ENCODE results near the gene HELZ. TPM values are rescaled to one million over a fixed set of nuclear protein-coding genes. Genes with fewer than 3 reads are reported as not detected.
"Not testable (repeated sequence)": the region's sequence is repeated elsewhere in the genome, so short reads cannot be mapped to it uniquely, and the experiment has no call there.

The HELZ gene
- total RNA-seq, 2 experiments from 2014 or later, result 47.9 to 53.9 TPM

- no peaks in the 10 kb centered on the region for H3K27me3 Mint-ChIP-seq
- H3K4me3 Mint-ChIP-seq, result no peak overlapping the region
- no peak for DNase-seq
- no peak overlapping the region for H3K27ac Mint-ChIP-seq
- H3K9me3 Mint-ChIP-seq, result peaks cover 4% of the 10 kb centered on the region
- H3K4me1 Mint-ChIP-seq, result peaks cover 18% of the 10 kb centered on the region
- H3K36me3 Mint-ChIP-seq, result peaks cover 38% of the 10 kb centered on the region
These were observed 107.1 kb downstream of the HELZ start for GRCh38 chr17:67137860-67138259.

- no peak for DNase-seq
- H3K9me3 Mint-ChIP-seq, result peaks cover 1% of the 10 kb centered on the region
- no peaks in the 10 kb centered on the region for H3K27me3 Mint-ChIP-seq
- H3K4me3 Mint-ChIP-seq, result no peak overlapping the region
- H3K27ac Mint-ChIP-seq, result no peak overlapping the region
- peaks cover 18% of the 10 kb centered on the region for H3K4me1 Mint-ChIP-seq
- peaks cover 34% of the 10 kb centered on the region for H3K36me3 Mint-ChIP-seq
These were observed 108.0 kb downstream of the HELZ start for GRCh38 chr17:67137026-67137370.

- Mint-ChIP-seq H3K9me3 (no peaks in the 10 kb centered on the region), H3K36me3 (peaks cover 32% of the 10 kb centered on the region), H3K27me3 (no peaks in the 10 kb centered on the region), H3K4me1 (peaks cover 18% of the 10 kb centered on the region), H3K27ac (no peak overlapping the region), H3K4me3 (no peak overlapping the region)
- DNase-seq, result no peak
These were observed 108.6 kb downstream of the HELZ start for GRCh38 chr17:67136191-67137025.

GRCh38 chr17:67133161-67133560 is 111.8 kb downstream of the HELZ start:
- no peaks in the 10 kb centered on the region for H3K27me3 Mint-ChIP-seq
- H3K36me3 Mint-ChIP-seq, result peaks cover 26% of the 10 kb centered on the region
- no peaks in the 10 kb centered on the region for H3K9me3 Mint-ChIP-seq
- DNase-seq, result no peak
- H3K4me3 Mint-ChIP-seq, result no peak overlapping the region
- H3K4me1 Mint-ChIP-seq, result peaks cover 4% of the 10 kb centered on the region
- no peak overlapping the region for H3K27ac Mint-ChIP-seq

DNA sequence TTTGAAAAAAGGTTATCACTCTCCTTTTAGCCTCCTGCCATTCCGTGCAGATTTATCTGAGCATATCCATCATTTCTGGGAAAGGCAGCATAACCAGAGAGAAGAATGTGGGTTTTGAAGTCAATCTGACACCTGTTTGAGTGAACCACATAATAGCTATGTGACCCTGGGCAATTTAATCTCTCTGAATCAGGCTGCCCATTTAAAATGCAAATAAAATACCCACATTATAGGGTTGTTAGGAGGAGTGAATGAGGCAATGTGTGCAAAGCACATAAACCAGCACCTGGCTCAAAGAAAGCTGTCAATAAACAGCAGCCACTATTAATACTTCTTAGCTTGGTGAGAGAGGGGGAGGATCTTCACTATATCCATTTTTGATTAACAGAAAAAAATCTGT is 112.6 kb downstream of the HELZ start:
- H3K4me3 Mint-ChIP-seq, result no peak overlapping the region
- no peaks in the 10 kb centered on the region for H3K9me3 Mint-ChIP-seq
- H3K27ac Mint-ChIP-seq, result no peak overlapping the region
- no peaks in the 10 kb centered on the region for H3K27me3 Mint-ChIP-seq
- no peak for DNase-seq
- peaks cover 22% of the 10 kb centered on the region for H3K36me3 Mint-ChIP-seq
- H3K4me1 Mint-ChIP-seq, result no peaks in the 10 kb centered on the region

DNA sequence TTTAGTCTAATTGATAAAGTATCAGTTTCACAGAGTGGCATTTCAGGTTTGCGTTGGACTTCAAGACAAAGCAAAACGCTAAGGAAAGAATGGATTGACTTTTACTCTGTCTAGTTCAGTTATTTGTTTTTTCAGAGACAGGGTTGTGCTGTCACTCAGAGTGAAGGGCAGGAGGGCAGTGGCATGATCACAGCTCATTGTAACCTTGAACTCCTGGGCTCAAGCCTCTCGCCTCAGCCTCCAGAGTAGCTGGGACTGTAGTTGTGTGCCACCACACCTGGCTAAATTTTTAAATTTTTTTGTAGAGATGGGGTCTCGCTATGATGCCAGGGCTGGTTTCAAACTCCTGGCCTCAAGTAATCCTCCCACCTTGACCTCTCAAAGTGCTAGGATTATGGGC is 114.2 kb downstream of the HELZ start:
- no peaks in the 10 kb centered on the region for H3K27me3 Mint-ChIP-seq
- H3K27ac Mint-ChIP-seq, result no peak overlapping the region
- no peak for DNase-seq
- H3K36me3 Mint-ChIP-seq, result peaks cover 21% of the 10 kb centered on the region
- no peaks in the 10 kb centered on the region for H3K9me3 Mint-ChIP-seq
- H3K4me3 Mint-ChIP-seq, result no peak overlapping the region
- H3K4me1 Mint-ChIP-seq, result peaks cover 6% of the 10 kb centered on the region

DNA sequence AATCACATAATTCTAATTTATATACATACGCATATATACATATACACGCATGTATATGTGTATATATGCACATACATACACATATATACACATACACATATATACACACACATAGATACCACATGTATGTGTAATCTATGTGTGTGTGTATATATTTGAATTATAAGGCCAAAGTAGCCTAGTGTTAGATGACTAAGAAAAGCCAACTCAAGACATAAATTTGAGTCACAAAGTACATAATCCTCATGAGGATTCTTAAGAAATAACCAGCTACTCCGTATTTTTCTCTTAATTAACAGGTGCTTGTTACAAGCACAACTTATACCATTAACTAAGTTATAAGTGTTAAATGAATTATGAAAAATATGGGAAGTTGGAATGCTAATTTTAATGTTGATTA is 115.7 kb downstream of the HELZ start:
- Mint-ChIP-seq H3K27me3 (no peaks in the 10 kb centered on the region), H3K9me3 (no peaks in the 10 kb centered on the region), H3K27ac (no peak overlapping the region), H3K36me3 (peaks cover 18% of the 10 kb centered on the region), H3K4me3 (no peak overlapping the region), H3K4me1 (peaks cover 7% of the 10 kb centered on the region)
- no peak for DNase-seq

GRCh38 chr17:67128700-67129099 is 116.3 kb downstream of the HELZ start:
- peaks cover 19% of the 10 kb centered on the region for H3K36me3 Mint-ChIP-seq
- no peak overlapping the region for H3K27ac Mint-ChIP-seq
- H3K27me3 Mint-ChIP-seq, result no peaks in the 10 kb centered on the region
- H3K9me3 Mint-ChIP-seq, result no peaks in the 10 kb centered on the region
- no peak for DNase-seq
- peaks cover 9% of the 10 kb centered on the region for H3K4me1 Mint-ChIP-seq
- H3K4me3 Mint-ChIP-seq, result no peak overlapping the region

GRCh38 chr17:67127925-67128324 is 117.1 kb downstream of the HELZ start:
- no peak overlapping the region for H3K4me3 Mint-ChIP-seq
- peaks cover 21% of the 10 kb centered on the region for H3K36me3 Mint-ChIP-seq
- H3K9me3 Mint-ChIP-seq, result no peaks in the 10 kb centered on the region
- H3K27me3 Mint-ChIP-seq, result no peaks in the 10 kb centered on the region
- peaks cover 10% of the 10 kb centered on the region for H3K4me1 Mint-ChIP-seq
- no peak overlapping the region for H3K27ac Mint-ChIP-seq
- DNase-seq, result no peak

GRCh38 chr17:67126983-67127382 is 118.0 kb downstream of the HELZ start:
- H3K4me1 Mint-ChIP-seq, result peaks cover 10% of the 10 kb centered on the region
- no peak overlapping the region for H3K4me3 Mint-ChIP-seq
- no peak for DNase-seq
- H3K27me3 Mint-ChIP-seq, result no peaks in the 10 kb centered on the region
- H3K36me3 Mint-ChIP-seq, result peaks cover 25% of the 10 kb centered on the region
- H3K27ac Mint-ChIP-seq, result no peak overlapping the region
- no peaks in the 10 kb centered on the region for H3K9me3 Mint-ChIP-seq

DNA sequence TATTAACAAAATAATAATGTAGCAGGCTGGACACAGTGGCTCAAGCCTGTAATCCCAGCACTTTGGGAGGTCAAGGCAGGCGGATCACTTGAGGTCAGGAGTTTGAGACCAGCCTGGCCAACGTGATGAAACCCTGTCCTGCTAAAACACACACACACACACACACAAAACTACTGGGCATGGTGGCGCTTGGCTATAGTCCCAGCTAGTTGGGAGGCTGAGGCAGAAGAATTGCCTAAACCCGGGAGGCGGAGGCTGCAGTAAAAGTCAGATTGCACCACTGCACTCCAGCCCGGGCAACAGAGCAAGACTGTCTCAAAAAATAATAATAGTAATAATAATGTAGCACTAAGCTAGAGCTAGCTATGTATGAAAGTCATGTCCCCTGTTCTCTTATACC is 118.5 kb downstream of the HELZ start:
- H3K27me3 Mint-ChIP-seq, H3K4me3 Mint-ChIP-seq, H3K27ac Mint-ChIP-seq, DNase-seq, H3K9me3 Mint-ChIP-seq: not testable (repeated sequence)
- Mint-ChIP-seq H3K36me3 (peaks cover 26% of the 10 kb centered on the region), H3K4me1 (peaks cover 10% of the 10 kb centered on the region)

GRCh38 chr17:67125924-67126323 is 119.1 kb downstream of the HELZ start:
- no peaks in the 10 kb centered on the region for H3K27me3 Mint-ChIP-seq
- peaks cover 10% of the 10 kb centered on the region for H3K4me1 Mint-ChIP-seq
- H3K9me3 Mint-ChIP-seq, result no peaks in the 10 kb centered on the region
- no peak overlapping the region for H3K4me3 Mint-ChIP-seq
- no peak overlapping the region for H3K27ac Mint-ChIP-seq
- DNase-seq, result no peak
- H3K36me3 Mint-ChIP-seq, result peaks cover 28% of the 10 kb centered on the region

GRCh38 chr17:67125417-67125816 is 119.6 kb downstream of the HELZ start:
- Mint-ChIP-seq H3K27me3 (no peaks in the 10 kb centered on the region), H3K4me1 (peaks cover 10% of the 10 kb centered on the region), H3K4me3 (no peak overlapping the region), H3K36me3 (peaks cover 32% of the 10 kb centered on the region), H3K9me3 (no peaks in the 10 kb centered on the region), H3K27ac (no peak overlapping the region)
- DNase-seq, result no peak

- Mint-ChIP-seq H3K36me3 (peaks cover 37% of the 10 kb centered on the region), H3K4me1 (peaks cover 10% of the 10 kb centered on the region), H3K9me3 (peaks cover 3% of the 10 kb centered on the region), H3K4me3 (no peak overlapping the region), H3K27ac (no peak overlapping the region), H3K27me3 (no peaks in the 10 kb centered on the region)
- DNase-seq, result no peak
These were observed 120.4 kb downstream of the HELZ start for GRCh38 chr17:67124450-67125148.

DNA sequence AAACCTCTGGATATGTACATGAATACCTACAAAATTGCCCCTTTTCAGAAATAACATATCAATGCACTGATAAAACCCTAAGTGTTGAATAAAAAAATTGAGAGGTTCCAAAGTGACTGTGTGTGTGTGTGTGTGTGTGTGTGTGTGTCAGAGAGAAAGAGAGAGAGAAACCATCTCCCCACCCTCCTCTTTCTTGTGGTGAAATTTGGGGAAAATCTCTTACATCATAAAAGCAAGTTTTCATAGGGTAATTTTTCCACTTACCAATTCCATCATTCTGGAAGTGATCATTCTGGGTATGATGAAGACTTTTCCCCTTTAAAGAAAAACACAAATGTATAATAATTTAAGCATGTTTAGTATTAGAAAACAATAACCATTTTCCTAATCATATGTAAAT is 121.3 kb downstream of the HELZ start:
- Mint-ChIP-seq H3K4me3 (no peak overlapping the region), H3K4me1 (peaks cover 10% of the 10 kb centered on the region), H3K36me3 (peaks cover 43% of the 10 kb centered on the region), H3K9me3 (peaks cover 3% of the 10 kb centered on the region), H3K27ac (no peak overlapping the region), H3K27me3 (no peaks in the 10 kb centered on the region)
- DNase-seq, result no peak

Data from activated naive CD8-positive, alpha-beta T cell treated with anti-CD3 and anti-CD28 coated beads for 36 hours (primary cell).